ENCODE measurements around the gene SORT1. TPM values are rescaled to one million over a fixed set of nuclear protein-coding genes. Genes with fewer than 3 reads are reported as not detected.

The SORT1 gene
- polyA plus RNA-seq, 1 of the 3 experiments (the other 2 are of a cell fraction) = 8.5 TPM

GRCh38 chr1:109381573-109381972, 16.1 kb downstream of the SORT1 start:
- H3K9me3 ChIP-seq = no peaks in the 10 kb centered on the region
- H3K79me2 ChIP-seq (ENCODE audit: insufficient read depth) = peaks cover 42% of the 10 kb centered on the region
- peaks cover 9% of the 10 kb centered on the region for H3F3A ChIP-seq (replicated peaks; ENCODE audit: insufficient read depth)
- no peak overlapping the region for H2AFZ ChIP-seq (ENCODE audit: low read depth)
- ChIA-PET POLR2A (no interaction called here), CTCF (interaction anchor here (1.3 kb wide), 1 partner anchor 9 kb away, joined by 7 read pairs; no protein-coding TSS in a partner anchor)
- peaks cover 10 to 18% of the 10 kb centered on the region in 2 experiments; a peak in 3 of 4 replicates for H3K4me1 ChIP-seq (ENCODE audit: control insufficient read depth in 1 of 2, insufficient read depth in 2 of 2, low read depth in 1 of 2, low read length in 1 of 2)
- no peaks in the 10 kb centered on the region for H3K27me3 ChIP-seq (ENCODE audit: insufficient read depth)
- no peaks in the 10 kb centered on the region for H3K9me2 ChIP-seq
- DNase-seq = no peak
- no peak overlapping the region for H3K4me2 ChIP-seq
- H4K20me1 ChIP-seq (ENCODE audit: insufficient read depth) = no peaks in the 10 kb centered on the region
- no peak for TF ChIP-seq FOXJ3 (CRISPR knock-in tag; IDR thresholded peaks at IDR 0.05)
- TF ChIP-seq ELF1 (IDR thresholded peaks at IDR 0.05) = no peak
- no peak for TF ChIP-seq REST (IDR thresholded peaks at IDR 0.05; ENCODE audit: low read depth, low read length)
- no peak for TF ChIP-seq USF1 (IDR thresholded peaks at IDR 0.05; ENCODE audit: borderline replicate concordance, low read depth)
- TF ChIP-seq EZH2phosphoT487 (IDR thresholded peaks at IDR 0.05; ENCODE audit: borderline replicate concordance, low read depth) = no peak
- no peak for TF ChIP-seq ZBTB33 (IDR thresholded peaks at IDR 0.05; ENCODE audit: borderline replicate concordance, low read depth)
- no peaks in the 10 kb centered on the region for H3K36me3 ChIP-seq (replicated peaks in 1 of 2; ENCODE audit: control insufficient read depth in 1 of 2, insufficient read depth in 2 of 2, low read length in 1 of 2)
- H3K4me3 ChIP-seq (ENCODE audit: low read depth in 2 of 2, low read length in 1 of 2) = no peak overlapping the region
- 100% methylated on average over 2 of the region's 2 CpGs for WGBS (ENCODE audit: low lambda C conversion rate)
- H3K9ac ChIP-seq = no peak overlapping the region
- H3K27ac ChIP-seq (ENCODE audit: low read depth in 2 of 2, low read length in 1 of 2) = no peak overlapping the region

- Histone ChIP-seq H2AFZ (ENCODE audit: low read depth) (no peak overlapping the region), H3K4me1 (ENCODE audit: control insufficient read depth in 1 of 2, insufficient read depth in 2 of 2, low read depth in 1 of 2, low read length in 1 of 2) (peaks cover 10 to 18% of the 10 kb centered on the region in 2 experiments; a peak in 3 of 4 replicates), H4K20me1 (ENCODE audit: insufficient read depth) (no peaks in the 10 kb centered on the region), H3K36me3 (replicated peaks in 1 of 2; ENCODE audit: control insufficient read depth in 1 of 2, insufficient read depth in 2 of 2, low read length in 1 of 2) (no peaks in the 10 kb centered on the region), H3K4me3 (ENCODE audit: low read depth in 2 of 2, low read length in 1 of 2) (no peak overlapping the region), H3K4me2 (no peak overlapping the region), H3K27me3 (ENCODE audit: insufficient read depth) (no peaks in the 10 kb centered on the region), H3F3A (replicated peaks; ENCODE audit: insufficient read depth) (peaks cover 18% of the 10 kb centered on the region), H3K9me2 (no peaks in the 10 kb centered on the region), H3K79me2 (ENCODE audit: insufficient read depth) (peaks cover 29% of the 10 kb centered on the region), H3K9ac (no peak overlapping the region), H3K27ac (ENCODE audit: low read depth in 2 of 2, low read length in 1 of 2) (no peak overlapping the region), H3K9me3 (no peaks in the 10 kb centered on the region)
- WGBS (ENCODE audit: low lambda C conversion rate) = 90% methylated on average over 3 of the region's 3 CpGs
- CTCF ChIA-PET = interaction anchor here (0.9 to 3.0 kb wide), 3 partner anchors 19 to 267 kb away, joined by 3 to 10 read pairs (median 4); no protein-coding TSS in a partner anchor
- TF ChIP-seq RFX5 (IDR thresholded peaks at IDR 0.05; ENCODE audit: low read length) (no peak), SMC3 (IDR thresholded peaks at IDR 0.05; ENCODE audit: low read depth, low read length) (no peak), RXRA (IDR thresholded peaks at IDR 0.05; ENCODE audit: borderline replicate concordance, low read depth) (no peak), GATA2 (CRISPR knock-in tag; IDR thresholded peaks at IDR 0.05) (no peak), IRF3 (IDR thresholded peaks at IDR 0.05; ENCODE audit: low read depth, low read length) (no peak), ZBTB33 (IDR thresholded peaks at IDR 0.05; ENCODE audit: borderline replicate concordance, low read depth) (no peak)
- POLR2A ChIA-PET = no interaction called here
- DNase-seq = no peak
Observed at GRCh38 chr1:109379907-109380306, 17.8 kb downstream of the SORT1 start.
